NCI-H2196 treated with DMSO at 0.1 percent for 48 hours (cell line): ENCODE results near the gene DLEU7.

ENCODE experiments used
- DNase-seq: peaks from one replicate; lab custom pipeline; 2025; ENCODE audit not compliant: unreplicated experiment; lab: John Stamatoyannopoulos, UW

DLEU7 gene

GRCh38 chr13:50844084-50844875, 788 bp upstream of the DLEU7 start:
- DNase-seq, result no peak

- DNase-seq, result no peak
Measured at GRCh38 chr13:50842990-50843256, 569 bp downstream of the DLEU7 start.

- no peak for DNase-seq
Measured at GRCh38 chr13:50842251-50842989, 1.1 kb downstream of the DLEU7 start.

- DNase-seq, result no peak
Measured at GRCh38 chr13:50841786-50842185, 1.7 kb downstream of the DLEU7 start.

GRCh38 chr13:50840284-50840683, 3.2 kb downstream of the DLEU7 start:
- no peak for DNase-seq

GRCh38 chr13:50839828-50840227, 3.7 kb downstream of the DLEU7 start:
- DNase-seq, result no peak

- DNase-seq, result no peak
Measured at GRCh38 chr13:50838701-50839100, 4.8 kb downstream of the DLEU7 start.

- no peak for DNase-seq
Measured at GRCh38 chr13:50838031-50838430, 5.5 kb downstream of the DLEU7 start.

GRCh38 chr13:50831512-50831911, 12.0 kb downstream of the DLEU7 start:
- no peak for DNase-seq

- DNase-seq, result no peak
Measured at GRCh38 chr13:50829896-50830295, 13.6 kb downstream of the DLEU7 start.

GRCh38 chr13:50829226-50829625, 14.3 kb downstream of the DLEU7 start:
- no peak for DNase-seq

- no peak for DNase-seq
Measured at GRCh38 chr13:50826035-50826434, 17.5 kb downstream of the DLEU7 start.

- no peak for DNase-seq
Measured at GRCh38 chr13:50812242-50812641, 31.2 kb downstream of the DLEU7 start.

- DNase-seq, result no peak
Measured at GRCh38 chr13:50810998-50811397, 32.5 kb downstream of the DLEU7 start.

- DNase-seq, result no peak
Measured at GRCh38 chr13:50810468-50810867, 33.0 kb downstream of the DLEU7 start.

GRCh38 chr13:50809133-50810090, 34.1 kb downstream of the DLEU7 start:
- no peak for DNase-seq

GRCh38 chr13:50805805-50806204, 37.7 kb downstream of the DLEU7 start:
- no peak for DNase-seq

- peak; percentile 0 for DNase-seq
Measured at GRCh38 chr13:50801087-50801931, 42.2 kb downstream of the DLEU7 start.

GRCh38 chr13:50800091-50800739, 43.3 kb downstream of the DLEU7 start:
- no peak for DNase-seq

- no peak for DNase-seq
Measured at GRCh38 chr13:50798923-50799322, 44.6 kb downstream of the DLEU7 start.
